ENCODE data around the gene USP36.

DNA sequence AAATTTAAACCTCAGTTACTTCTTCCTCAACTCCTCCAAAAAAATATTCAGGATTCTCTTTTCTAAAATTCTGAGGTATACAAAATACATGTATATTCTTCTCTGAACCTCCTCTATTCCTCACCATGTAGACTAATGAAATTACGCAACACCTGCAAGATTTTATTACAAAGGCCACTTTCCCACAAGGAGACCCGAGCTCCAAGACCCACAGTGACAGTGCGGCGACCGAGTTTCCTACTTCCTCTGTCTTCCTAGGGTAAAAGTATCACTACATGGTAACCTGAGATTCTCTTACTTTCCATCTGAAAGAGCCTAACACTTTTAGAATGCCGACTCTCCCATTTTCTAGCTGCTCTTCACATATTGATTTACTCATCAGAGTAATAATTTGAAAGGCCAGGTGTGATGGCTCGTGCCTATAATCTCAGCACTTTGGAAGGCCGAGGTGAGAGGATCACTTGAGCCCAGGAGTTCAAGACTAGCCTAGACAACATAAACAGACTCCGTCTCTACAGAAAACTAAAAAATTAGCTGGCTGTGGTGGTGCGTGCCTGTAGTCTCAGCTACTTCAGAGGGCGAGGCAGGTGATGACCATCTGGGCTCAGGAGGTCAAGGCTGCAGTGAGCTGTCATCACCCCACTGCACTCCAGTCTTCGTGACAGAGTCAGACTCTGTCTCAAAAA is 94.2 kb downstream of the USP36 start:
- TF ChIP-seq POLR2A (IDR thresholded peaks at IDR 0.05), result no peak
- TF ChIP-seq, protein P1, sequence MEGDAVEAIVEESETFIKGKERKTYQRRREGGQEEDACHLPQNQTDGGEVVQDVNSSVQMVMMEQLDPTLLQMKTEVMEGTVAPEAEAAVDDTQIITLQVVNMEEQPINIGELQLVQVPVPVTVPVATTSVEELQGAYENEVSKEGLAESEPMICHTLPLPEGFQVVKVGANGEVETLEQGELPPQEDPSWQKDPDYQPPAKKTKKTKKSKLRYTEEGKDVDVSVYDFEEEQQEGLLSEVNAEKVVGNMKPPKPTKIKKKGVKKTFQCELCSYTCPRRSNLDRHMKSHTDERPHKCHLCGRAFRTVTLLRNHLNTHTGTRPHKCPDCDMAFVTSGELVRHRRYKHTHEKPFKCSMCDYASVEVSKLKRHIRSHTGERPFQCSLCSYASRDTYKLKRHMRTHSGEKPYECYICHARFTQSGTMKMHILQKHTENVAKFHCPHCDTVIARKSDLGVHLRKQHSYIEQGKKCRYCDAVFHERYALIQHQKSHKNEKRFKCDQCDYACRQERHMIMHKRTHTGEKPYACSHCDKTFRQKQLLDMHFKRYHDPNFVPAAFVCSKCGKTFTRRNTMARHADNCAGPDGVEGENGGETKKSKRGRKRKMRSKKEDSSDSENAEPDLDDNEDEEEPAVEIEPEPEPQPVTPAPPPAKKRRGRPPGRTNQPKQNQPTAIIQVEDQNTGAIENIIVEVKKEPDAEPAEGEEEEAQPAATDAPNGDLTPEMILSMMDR (IDR thresholded peaks at IDR 0.05), result no peak

Data from vagina (tissue), 2 donors.